ENCODE measurements around the gene LPXN. TPM values are rescaled to one million over a fixed set of nuclear protein-coding genes. Genes with fewer than 3 reads are reported as not detected.

LPXN gene
- total RNA-seq, 1 donor from 2014 or later, result 2.4 TPM

DNA sequence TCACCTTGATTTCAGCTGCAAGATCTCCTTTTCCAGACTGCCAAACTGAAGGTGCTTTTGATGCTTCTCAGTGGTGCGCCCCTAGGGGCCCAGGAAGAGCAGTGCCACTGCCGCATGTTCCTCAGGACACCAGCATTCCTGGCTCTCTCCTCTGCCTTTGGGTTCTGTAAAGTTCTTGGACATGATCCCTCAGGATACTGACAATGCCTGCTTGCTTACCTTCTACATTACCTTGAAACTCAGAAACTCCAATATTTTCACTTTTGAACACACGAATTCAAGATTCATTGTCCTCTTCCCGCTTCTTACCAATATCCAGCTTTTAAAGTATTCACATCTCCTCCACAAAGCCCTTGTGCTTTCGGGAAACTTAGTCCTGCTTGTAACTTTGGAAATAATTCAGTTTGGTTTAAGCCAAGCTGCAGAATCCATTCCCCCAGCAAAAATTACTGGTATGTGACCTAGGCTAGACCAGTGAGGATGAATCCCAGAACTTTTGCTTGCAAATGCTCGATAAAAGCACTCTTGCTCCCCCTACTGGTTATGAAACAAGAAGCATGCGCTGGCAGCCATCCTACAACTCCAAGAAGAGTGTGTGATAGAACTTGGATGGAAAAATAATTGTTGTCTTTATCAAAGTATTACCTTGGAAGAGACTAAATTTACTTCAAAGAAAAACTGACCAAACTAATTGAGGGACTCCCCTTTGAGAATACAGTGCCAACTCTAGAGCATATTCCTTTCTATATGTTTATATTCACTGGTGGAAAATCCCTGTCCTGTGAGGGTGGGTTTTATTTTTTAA is 51.2 kb downstream of the LPXN start:
- peak; percentile 61 to 77 for DNase-seq (ENCODE audit: low read depth in 2 of 2)

DNA sequence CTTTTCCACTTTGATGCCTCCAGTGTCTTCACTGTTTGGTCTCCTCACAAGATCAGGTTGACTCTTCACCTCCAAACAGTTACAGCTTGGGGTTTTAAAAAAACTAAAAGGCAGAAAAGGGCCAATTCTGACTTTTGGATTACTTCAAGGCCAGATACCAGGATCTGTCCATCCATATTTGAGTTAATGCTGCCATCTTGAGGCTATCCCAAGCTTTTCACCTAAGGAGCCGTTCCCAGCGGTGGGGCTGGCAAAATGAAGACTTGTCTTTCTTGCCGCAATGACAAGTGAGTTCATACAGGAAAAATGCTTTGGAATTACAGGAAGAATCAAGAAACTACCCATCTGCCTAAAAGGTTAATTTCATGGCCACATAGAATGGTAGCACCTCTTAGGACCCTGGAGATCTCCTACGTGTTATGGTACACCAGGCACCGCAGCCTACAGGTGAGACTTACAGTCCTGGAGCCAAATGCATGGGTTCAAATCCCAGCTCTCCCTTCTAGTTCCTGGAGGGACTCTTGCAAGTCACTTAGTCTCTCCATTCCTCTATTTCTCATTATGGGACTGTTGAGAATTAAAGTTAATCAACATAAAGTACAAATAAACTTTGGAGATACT is 61.8 kb downstream of the LPXN start:
- peak; percentile 33 to 67 for DNase-seq (ENCODE audit: low read depth in 2 of 2)

- DNase-seq (ENCODE audit: low read depth in 2 of 2), result no peak
Measured at GRCh38 chr11:58511636-58512035, 64.0 kb downstream of the LPXN start.

DNA sequence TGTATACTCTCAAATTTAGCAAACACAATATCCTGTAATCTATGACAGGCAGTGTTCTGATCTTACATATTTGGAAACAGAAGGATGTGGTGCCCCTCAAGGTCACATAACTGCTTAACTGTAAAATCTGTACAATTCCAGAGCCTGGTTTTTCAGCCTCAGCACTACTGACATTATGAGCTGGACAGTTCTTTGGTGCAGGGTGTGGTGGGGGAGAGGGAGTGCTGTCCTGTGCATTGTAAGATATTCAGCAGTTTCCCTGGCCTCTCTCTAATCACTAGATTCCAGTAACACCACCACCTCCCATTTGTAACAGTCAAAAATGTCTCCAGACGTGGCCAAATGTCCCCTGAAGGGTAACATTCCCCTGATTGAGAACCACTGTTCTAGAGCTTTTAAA is 65.9 kb downstream of the LPXN start:
- DNase-seq (ENCODE audit: low read depth in 2 of 2), result no peak

GRCh38 chr11:58508814-58509213 is 66.8 kb downstream of the LPXN start:
- no peak for DNase-seq (ENCODE audit: low read depth in 2 of 2)

DNA sequence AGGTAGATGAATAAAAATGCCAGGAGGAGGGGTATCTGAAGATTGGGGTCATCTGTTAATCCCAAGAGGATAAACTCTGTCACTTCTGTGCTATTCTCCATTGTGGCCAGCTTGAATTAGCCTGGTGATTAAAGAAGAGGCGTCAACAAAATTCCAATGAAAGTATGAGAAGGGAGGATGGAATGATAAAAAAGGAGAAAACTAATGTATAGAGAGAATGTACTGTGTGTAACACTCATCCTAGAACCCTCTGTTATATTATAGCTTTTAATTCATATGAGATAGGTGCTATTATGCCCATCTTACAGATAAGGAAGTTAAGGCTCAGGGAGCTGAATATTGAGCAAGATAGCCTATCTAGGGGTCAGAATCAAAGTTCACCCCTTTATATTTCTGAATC is 67.7 kb downstream of the LPXN start, which contains the start of gene OR5B21:
Gene OR5B21, minus strand, starts transcription at position 101 of the 400 bp plus-strand sequence. Its CDS starts 0 bp downstream, at position 101.
- DNase-seq (ENCODE audit: low read depth in 2 of 2), result no peak

DNA sequence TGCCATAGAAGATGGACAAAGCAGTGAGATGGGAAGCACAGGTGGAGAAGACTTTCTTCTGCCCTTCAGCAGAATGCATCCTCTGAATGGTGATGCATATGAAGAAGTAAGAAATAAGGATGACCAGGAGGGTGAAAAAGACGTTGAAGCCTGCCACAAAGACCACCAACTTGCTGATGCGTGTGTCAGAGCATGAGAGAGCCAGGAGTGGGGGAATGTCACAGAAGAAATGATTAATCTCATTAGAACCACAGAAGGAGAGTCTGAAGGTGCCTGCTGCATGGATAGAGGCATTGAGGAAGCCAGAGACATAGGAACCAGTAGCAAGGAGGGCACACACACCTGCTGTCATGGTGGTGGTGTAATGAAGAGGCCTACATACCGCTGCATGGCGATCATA is 68.3 kb downstream of the LPXN start:
- no peak for DNase-seq (ENCODE audit: low read depth in 2 of 2)

DNA sequence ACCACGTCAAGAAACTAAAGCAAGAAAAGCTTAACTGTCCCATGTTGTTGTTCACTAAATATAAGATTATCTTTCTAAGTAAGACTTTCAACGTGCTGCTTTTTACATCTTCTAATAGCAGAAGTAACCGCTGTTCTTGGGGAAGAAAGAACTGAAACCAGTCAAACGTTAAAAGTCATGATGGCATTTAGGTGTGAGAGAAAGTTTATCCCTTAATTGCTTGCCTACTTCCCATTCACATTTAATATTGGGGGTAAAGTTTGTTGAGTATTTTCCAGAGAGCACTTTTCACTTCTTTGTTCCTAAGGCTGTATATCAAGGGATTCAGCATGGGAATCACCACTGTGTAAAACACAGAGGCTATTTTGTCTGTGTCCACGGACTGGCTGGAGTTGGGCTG is 68.7 kb downstream of the LPXN start:
- DNase-seq (ENCODE audit: low read depth in 2 of 2), result no peak

DNA sequence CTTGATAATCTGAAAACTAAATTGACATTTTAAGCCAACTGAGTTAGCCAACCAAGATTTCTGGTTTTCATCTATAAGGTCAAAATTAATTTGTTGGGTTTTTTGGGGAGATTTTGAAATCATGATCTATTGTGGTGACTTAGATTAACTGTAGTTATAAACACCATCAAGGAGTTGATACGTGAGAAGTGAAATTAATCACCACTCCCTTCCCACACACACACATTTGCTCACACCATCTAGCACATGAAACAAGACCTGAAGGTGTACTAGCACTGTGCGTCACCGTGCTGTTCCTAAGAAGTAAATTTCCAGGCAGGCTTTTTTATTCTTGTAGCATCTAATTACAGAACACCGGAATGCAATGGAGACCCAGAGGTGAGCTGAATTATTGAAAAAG is 69.8 kb downstream of the LPXN start:
- no peak for DNase-seq (ENCODE audit: low read depth in 2 of 2)

GRCh38 chr11:58504232-58504631 is 71.4 kb downstream of the LPXN start:
- no peak for DNase-seq (ENCODE audit: low read depth in 2 of 2)

- no peak for DNase-seq (ENCODE audit: low read depth in 2 of 2)
Measured at GRCh38 chr11:58503361-58503856, 72.2 kb downstream of the LPXN start.

DNA sequence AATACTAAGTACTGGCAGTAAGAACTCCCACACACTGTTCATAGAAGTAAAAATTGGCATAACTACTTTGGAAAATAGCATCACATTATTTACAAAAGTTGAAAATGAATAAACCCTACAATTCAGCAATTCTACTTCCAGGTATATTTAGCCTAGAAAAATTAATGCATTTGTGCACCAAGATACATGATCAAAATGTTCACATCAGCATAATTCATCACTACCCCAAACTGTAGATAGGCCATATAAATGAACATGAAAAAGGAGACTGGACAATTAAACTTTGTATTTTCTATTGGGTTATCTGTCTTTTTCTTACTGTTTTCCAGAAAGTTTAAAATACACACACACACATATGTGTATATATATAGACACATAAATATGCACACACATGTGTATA is 73.7 kb downstream of the LPXN start:
- no peak for DNase-seq (ENCODE audit: low read depth in 2 of 2)

- peak in 1 of 2 donors; percentile 3 for DNase-seq (ENCODE audit: low read depth in 2 of 2)
Measured at GRCh38 chr11:58498464-58498863, 77.2 kb downstream of the LPXN start.

DNA sequence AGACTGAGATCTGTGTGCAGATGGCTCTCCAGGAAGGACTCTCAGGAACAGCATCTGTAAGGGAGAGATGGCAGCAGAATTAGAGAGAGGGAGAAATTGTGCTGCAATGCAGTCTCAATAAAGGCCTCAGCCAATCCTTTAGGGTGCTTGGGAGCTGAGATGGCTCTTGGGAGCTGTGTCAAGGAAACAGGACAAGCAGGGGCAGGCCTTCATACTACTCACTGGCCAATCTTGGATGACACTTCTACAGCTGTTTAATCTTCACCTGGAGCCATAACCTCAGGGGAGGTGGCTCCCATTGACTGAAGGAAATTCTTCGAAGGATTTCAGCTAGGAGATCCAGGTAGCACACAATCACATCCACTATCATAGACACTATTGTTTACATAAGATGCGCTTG is 77.7 kb downstream of the LPXN start:
- DNase-seq (ENCODE audit: low read depth in 2 of 2), result no peak

GRCh38 chr11:58495906-58496305 is 79.8 kb downstream of the LPXN start:
- no peak for DNase-seq (ENCODE audit: low read depth in 2 of 2)

GRCh38 chr11:58494101-58494500 is 81.6 kb downstream of the LPXN start:
- no peak for DNase-seq (ENCODE audit: low read depth in 2 of 2)

DNA sequence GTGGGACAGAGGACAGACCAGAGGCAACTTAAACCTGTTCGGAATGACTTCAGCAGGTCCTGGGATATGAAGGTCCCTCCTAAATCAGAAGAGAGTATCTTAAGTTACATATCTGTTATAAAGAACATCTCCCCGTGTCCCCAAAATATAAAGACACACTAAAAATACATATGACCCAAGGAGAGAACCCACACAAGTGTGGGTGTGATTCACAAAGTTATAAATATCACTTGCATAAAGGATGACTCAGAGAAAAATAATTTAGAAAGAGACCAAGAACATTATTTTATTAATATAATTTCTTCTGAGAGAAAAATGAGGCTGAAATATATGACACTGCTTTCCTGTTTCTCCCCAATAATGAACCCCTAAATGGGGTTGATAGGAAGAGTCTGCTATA is 82.0 kb downstream of the LPXN start:
- DNase-seq (ENCODE audit: low read depth in 2 of 2), result no peak

DNA sequence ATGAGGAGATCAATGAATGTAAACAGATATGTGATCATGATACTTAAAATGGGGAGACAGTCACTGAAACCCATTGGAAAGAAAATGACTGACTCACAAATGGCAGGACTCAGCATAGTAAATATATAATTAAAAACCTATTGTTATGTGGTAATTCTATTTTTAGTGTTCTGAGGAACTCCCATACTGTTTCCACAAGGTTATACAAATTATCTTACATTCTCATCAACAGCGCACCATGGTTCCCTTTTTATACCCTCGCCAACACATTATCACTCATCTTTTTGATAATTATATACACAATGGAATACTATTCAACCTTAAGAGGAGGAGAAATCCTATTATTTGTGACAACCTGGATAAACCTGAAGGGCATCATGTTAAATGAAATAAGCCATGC is 84.8 kb downstream of the LPXN start:
- DNase-seq (ENCODE audit: low read depth in 2 of 2), result no peak

- DNase-seq (ENCODE audit: low read depth in 2 of 2), result no peak
Measured at GRCh38 chr11:58487170-58487569, 88.5 kb downstream of the LPXN start.

GRCh38 chr11:58485961-58486360 is 89.7 kb downstream of the LPXN start:
- no peak for DNase-seq (ENCODE audit: low read depth in 2 of 2)
